GM12878 (cell line): ENCODE data around the gene DUSP22.

Source experiments
- BHLHE40 ChIP-seq, 2 experiments: fragments of 450-650 bp in 1 of 2; IDR thresholded peaks; 2 replicates each; pipeline ENCODE4 v1.6.1; 2011 to 2017; ENCODE audit warnings: low read depth in 2 of 2, borderline replicate concordance in 1 of 2, improper control_type of control experiment in 1 of 2, low read length in 1 of 2, mild to moderate bottlenecking in 1 of 2
- EP300 ChIP-seq, 2 experiments: fragments of 150-350 bp in 1 of 2; IDR thresholded peaks; 2 replicates each; pipeline ENCODE4 v1.6.1; 2011 to 2012; ENCODE audit warnings: low read depth in 2 of 2, low read length in 2 of 2, borderline replicate concordance in 1 of 2, improper control_type of control experiment in 1 of 2, inconsistent platforms in 1 of 2; ENCODE audit not compliant: control insufficient read depth in 1 of 2
- FOXM1 ChIP-seq: IDR thresholded peaks from 2 replicates; pipeline ENCODE4 v1.6.1; 2012; ENCODE audit warnings: low read depth, mild to moderate bottlenecking, inconsistent platforms, low read length, moderate library complexity
- HDAC6 ChIP-seq: fragments of 200-600 bp; sonication (generic); IDR thresholded peaks from one replicate; pipeline ENCODE4 v1.8.0; 2017; ENCODE audit warnings: antibody characterized with exemption; ENCODE audit not compliant: unreplicated experiment
- MEF2A ChIP-seq: IDR thresholded peaks from 2 replicates; pipeline ENCODE4 v1.6.1; 2011; ENCODE audit warnings: low read depth, mild to moderate bottlenecking, low read length, moderate library complexity; ENCODE audit not compliant: insufficient read depth
- SRF ChIP-seq, 2 experiments: IDR thresholded peaks; 2 replicates each; pipeline ENCODE4 v1.6.1; 2011; ENCODE audit warnings: low read depth in 2 of 2, low read length in 2 of 2, mild to moderate bottlenecking in 1 of 2, moderate library complexity in 1 of 2
- ZNF274 ChIP-seq: IDR thresholded peaks from one replicate; pipeline ENCODE4 v1.8.0; 2011; ENCODE audit not compliant: insufficient read length, insufficient read depth
- TF ChIP-seq, protein P1 (sequence below): IDR thresholded peaks from 2 replicates; pipeline ENCODE4 v1.6.1; 2011; ENCODE audit warnings: mild to moderate bottlenecking, low read depth, low read length, moderate library complexity; ENCODE audit not compliant: insufficient replicate concordance
- TF ChIP-seq, protein P2 (sequence below), 3 experiments: IDR thresholded peaks in 2 of 3; conservative IDR thresholded peaks in 1 of 3; 2 replicates each; pipeline ENCODE4 v1.5.1; 2011; ENCODE audit warnings: low read depth in 3 of 3, low read length in 3 of 3, mild to moderate bottlenecking in 3 of 3, control low read depth in 2 of 3, moderate library complexity in 2 of 3, inconsistent platforms in 1 of 3, mixed read lengths in 1 of 3; ENCODE audit not compliant: control insufficient read depth in 2 of 3, insufficient read depth in 1 of 3; ENCODE audit errors: extremely low read depth in 1 of 3
- TF ChIP-seq, protein P3 (sequence below): IDR thresholded peaks from 2 replicates; pipeline ENCODE4 v1.6.1; 2011; ENCODE audit warnings: low read depth, low read length, improper control_type of control experiment, borderline replicate concordance

DNA sequence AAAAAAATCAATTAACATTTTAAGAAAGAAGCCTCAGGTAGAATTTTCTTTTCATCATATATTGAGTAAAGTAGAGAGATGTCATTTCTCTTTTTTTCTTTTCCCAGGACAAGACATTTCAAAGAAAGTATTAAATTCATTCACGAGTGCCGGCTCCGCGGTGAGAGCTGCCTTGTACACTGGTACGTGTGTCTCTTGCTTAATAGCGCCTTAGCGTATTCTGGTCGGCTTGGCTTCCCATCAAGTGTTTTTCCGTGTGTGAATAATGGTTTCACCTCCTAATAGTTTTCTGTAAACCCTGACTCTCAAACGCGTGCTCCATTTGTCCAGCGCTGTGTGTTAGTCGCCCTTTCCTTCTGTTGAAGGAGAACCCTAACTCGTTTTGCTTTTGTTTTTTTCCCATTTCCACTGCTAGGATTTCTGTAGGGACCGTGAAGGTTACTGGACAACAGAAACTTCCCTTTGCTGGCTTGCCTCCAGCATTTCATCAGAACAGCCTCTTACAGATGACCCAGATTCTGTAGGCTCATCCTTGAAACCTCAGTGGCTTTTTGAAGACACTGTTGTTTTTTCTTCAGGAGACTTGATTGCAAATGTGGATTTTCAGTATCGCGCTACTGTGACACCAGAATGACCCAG lies 53.6 kb downstream of the DUSP22 start:
- TF ChIP-seq EP300 (IDR thresholded peaks at IDR 0.05; ENCODE audit: borderline replicate concordance in 1 of 2, control insufficient read depth in 1 of 2, low read depth in 2 of 2, low read length in 2 of 2) (no peak), ZNF274 (no peak), FOXM1 (no peak), MEF2A (no peak), HDAC6 (no peak), SRF (IDR thresholded peaks at IDR 0.05; ENCODE audit: low read depth in 2 of 2, low read length in 2 of 2) (no peak), BHLHE40 (IDR thresholded peaks at IDR 0.05; ENCODE audit: borderline replicate concordance in 1 of 2, low read depth in 2 of 2, low read length in 1 of 2) (no peak)
- TF ChIP-seq, protein P1, sequence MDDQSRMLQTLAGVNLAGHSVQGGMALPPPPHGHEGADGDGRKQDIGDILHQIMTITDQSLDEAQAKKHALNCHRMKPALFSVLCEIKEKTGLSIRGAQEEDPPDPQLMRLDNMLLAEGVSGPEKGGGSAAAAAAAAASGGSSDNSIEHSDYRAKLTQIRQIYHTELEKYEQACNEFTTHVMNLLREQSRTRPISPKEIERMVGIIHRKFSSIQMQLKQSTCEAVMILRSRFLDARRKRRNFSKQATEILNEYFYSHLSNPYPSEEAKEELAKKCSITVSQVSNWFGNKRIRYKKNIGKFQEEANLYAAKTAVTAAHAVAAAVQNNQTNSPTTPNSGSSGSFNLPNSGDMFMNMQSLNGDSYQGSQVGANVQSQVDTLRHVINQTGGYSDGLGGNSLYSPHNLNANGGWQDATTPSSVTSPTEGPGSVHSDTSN: no peak
- TF ChIP-seq, protein P2, sequence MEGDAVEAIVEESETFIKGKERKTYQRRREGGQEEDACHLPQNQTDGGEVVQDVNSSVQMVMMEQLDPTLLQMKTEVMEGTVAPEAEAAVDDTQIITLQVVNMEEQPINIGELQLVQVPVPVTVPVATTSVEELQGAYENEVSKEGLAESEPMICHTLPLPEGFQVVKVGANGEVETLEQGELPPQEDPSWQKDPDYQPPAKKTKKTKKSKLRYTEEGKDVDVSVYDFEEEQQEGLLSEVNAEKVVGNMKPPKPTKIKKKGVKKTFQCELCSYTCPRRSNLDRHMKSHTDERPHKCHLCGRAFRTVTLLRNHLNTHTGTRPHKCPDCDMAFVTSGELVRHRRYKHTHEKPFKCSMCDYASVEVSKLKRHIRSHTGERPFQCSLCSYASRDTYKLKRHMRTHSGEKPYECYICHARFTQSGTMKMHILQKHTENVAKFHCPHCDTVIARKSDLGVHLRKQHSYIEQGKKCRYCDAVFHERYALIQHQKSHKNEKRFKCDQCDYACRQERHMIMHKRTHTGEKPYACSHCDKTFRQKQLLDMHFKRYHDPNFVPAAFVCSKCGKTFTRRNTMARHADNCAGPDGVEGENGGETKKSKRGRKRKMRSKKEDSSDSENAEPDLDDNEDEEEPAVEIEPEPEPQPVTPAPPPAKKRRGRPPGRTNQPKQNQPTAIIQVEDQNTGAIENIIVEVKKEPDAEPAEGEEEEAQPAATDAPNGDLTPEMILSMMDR (IDR thresholded peaks at IDR 0.05 in 2 of 3, conservative IDR thresholded peaks at IDR 0.05 in 1 of 3; ENCODE audit: control insufficient read depth in 2 of 3, extremely low read depth in 1 of 3, insufficient read depth in 1 of 3, low read depth in 3 of 3, low read length in 3 of 3): no peak
- TF ChIP-seq, protein P3, sequence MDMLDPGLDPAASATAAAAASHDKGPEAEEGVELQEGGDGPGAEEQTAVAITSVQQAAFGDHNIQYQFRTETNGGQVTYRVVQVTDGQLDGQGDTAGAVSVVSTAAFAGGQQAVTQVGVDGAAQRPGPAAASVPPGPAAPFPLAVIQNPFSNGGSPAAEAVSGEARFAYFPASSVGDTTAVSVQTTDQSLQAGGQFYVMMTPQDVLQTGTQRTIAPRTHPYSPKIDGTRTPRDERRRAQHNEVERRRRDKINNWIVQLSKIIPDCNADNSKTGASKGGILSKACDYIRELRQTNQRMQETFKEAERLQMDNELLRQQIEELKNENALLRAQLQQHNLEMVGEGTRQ: no peak
